HCT116 (cell line): ENCODE results near the gene TRIOBP. TPM values are rescaled to one million over a fixed set of nuclear protein-coding genes. Genes with fewer than 3 reads are reported as not detected.

Source experiments
- ATAC-seq: fragments of 200-7000 bp; cut with Tn5 transposase; 2 replicates; pipeline ENCODE4 v1.9.1; 2020; ENCODE audit warnings: mild to moderate bottlenecking, moderate library complexity
- BruUV-seq: library from RNA; stranded (reverse); fragments of 400-500 nt; replicated peaks from 2 replicates; lab custom pipeline; 2021; lab: Mats Ljungman, UMichigan
- CTCF ChIA-PET: fragments of 300-600 bp; sonication (Branson Sonifier 250); formaldehyde crosslinking; loops from one replicate; lab custom pipeline; 2021; ENCODE audit warnings: antibody characterized with exemption; lab: Charles Lee
- POLR2A ChIA-PET: fragments of 300-600, 350-600 bp; sonication (Branson Sonifier 250); formaldehyde crosslinking; loops from one replicate; lab custom pipeline; 2021; ENCODE audit warnings: antibody characterized with exemption; lab: Charles Lee
- RAD21 ChIA-PET, 2 experiments: fragments of 300-600 bp; sonication (Branson Sonifier 250); formaldehyde crosslinking; loops; one replicate each; lab custom pipeline; 2023; ENCODE audit warnings: low total read pairs in 2 of 2; ENCODE audit not compliant: uncharacterized antibody in 2 of 2, unreplicated experiment in 2 of 2, low non-redundant PET in 1 of 2; lab: Charles Lee
- DNase-seq: peaks from one replicate; pipeline ENCODE4 v3.0.0-alpha.2; 2010; ENCODE audit warnings: low read depth, low spot score
- H2AFZ ChIP-seq: fragments of 200-600 bp; shearing (Covaris generic), sonication (generic); 2 replicates; pipeline ENCODE4 v1.6.1; 2017; ENCODE audit warnings: low read depth, mixed run types, mixed read lengths, antibody characterized with exemption, low read length; ENCODE audit not compliant: poor library complexity, severe bottlenecking
- H3K27ac ChIP-seq: 2 replicates; pipeline ENCODE4 v1.5.1; 2012; ENCODE audit warnings: low read depth, low read length
- H3K27me3 ChIP-seq: fragments of 200-600 bp; sonication (generic); 2 replicates; pipeline ENCODE4 v1.6.1; 2016; ENCODE audit warnings: mixed run types, low read length, mixed read lengths; ENCODE audit not compliant: insufficient read depth
- H3K36me3 ChIP-seq, 2 experiments: fragments of 200-500 bp in 1 of 2; fragments of 200-600 bp in 1 of 2; sonication (Bioruptor generic) in 1 of 2; sonication (generic) in 1 of 2; 2 replicates each; pipeline versions ENCODE4 v1.5.1 to v1.6.1; 2014 to 2016; ENCODE audit warnings: low read length in 2 of 2, inconsistent platforms in 1 of 2, mixed read lengths in 1 of 2, mixed run types in 1 of 2; ENCODE audit not compliant: insufficient read depth in 2 of 2, control insufficient read depth in 1 of 2
- H3K4me1 ChIP-seq, 2 experiments: fragments of 200-600 bp in 1 of 2; sonication (generic) in 1 of 2; 2 replicates each; pipeline versions ENCODE4 v1.5.1 to v1.6.1; 2012 to 2017; ENCODE audit warnings: low read length in 2 of 2, inconsistent platforms in 1 of 2, mild to moderate bottlenecking in 1 of 2, mixed read lengths in 1 of 2, mixed run types in 1 of 2, moderate library complexity in 1 of 2; ENCODE audit not compliant: insufficient read depth in 2 of 2, control insufficient read depth in 1 of 2
- H3K4me2 ChIP-seq: fragments of 200-600 bp; sonication (generic); 2 replicates; pipeline ENCODE4 v1.6.1; 2017; ENCODE audit warnings: mixed run types, low read length, mixed read lengths
- H3K4me3 ChIP-seq, 2 experiments: fragments of 200-600 bp in 1 of 2; sonication (generic) in 1 of 2; replicated peaks in 1 of 2; 2 replicates each; pipeline ENCODE4 v1.5.1; 2011 to 2016; ENCODE audit warnings: low read length in 2 of 2, control low read depth in 1 of 2, low read depth in 1 of 2, mild to moderate bottlenecking in 1 of 2, mixed read lengths in 1 of 2, mixed run types in 1 of 2
- H3K79me2 ChIP-seq: fragments of 200-600 bp; sonication (generic); 2 replicates; pipeline ENCODE4 v1.6.1; 2017; ENCODE audit warnings: mild to moderate bottlenecking, mixed run types, low read length, moderate library complexity, mixed read lengths; ENCODE audit not compliant: insufficient read depth
- H3K9ac ChIP-seq: fragments of 200-600 bp; sonication (generic); 2 replicates; pipeline ENCODE4 v1.6.1; 2016; ENCODE audit warnings: low read length, mixed read lengths
- H3K9me2 ChIP-seq: fragments of 200-600 bp; sonication (generic), shearing (Covaris generic); 2 replicates; pipeline ENCODE4 v1.6.1; 2017; ENCODE audit warnings: mixed run types, mild to moderate bottlenecking, moderate library complexity; ENCODE audit not compliant: insufficient read depth
- H3K9me3 ChIP-seq, 2 experiments: fragments of 200-500 bp in 1 of 2; fragments of 200-600 bp in 1 of 2; sonication (Bioruptor generic) in 1 of 2; sonication (generic) in 1 of 2; 2 replicates each; pipeline ENCODE4 v1.6.1; 2014 to 2017; ENCODE audit warnings: low read length in 2 of 2, mixed read lengths in 2 of 2, inconsistent platforms in 1 of 2, low read depth in 1 of 2, mild to moderate bottlenecking in 1 of 2, mixed run types in 1 of 2, moderate library complexity in 1 of 2; ENCODE audit not compliant: control insufficient read depth in 1 of 2, insufficient read depth in 1 of 2
- H4K20me1 ChIP-seq: fragments of 200-600 bp; sonication (generic), shearing (Covaris generic); 2 replicates; pipeline ENCODE4 v1.6.1; 2017; ENCODE audit warnings: mixed run types, mild to moderate bottlenecking, moderate library complexity; ENCODE audit not compliant: insufficient read depth
- EGR1 ChIP-seq: IDR thresholded peaks from 2 replicates; pipeline ENCODE4 v1.6.1; 2012; ENCODE audit warnings: low read depth
- ELF1 ChIP-seq: IDR thresholded peaks from 2 replicates; pipeline ENCODE4 v1.6.1; 2012; ENCODE audit warnings: low read depth, borderline replicate concordance
- JUND ChIP-seq: IDR thresholded peaks from 2 replicates; pipeline ENCODE4 v1.6.1; 2012
- POLR2A ChIP-seq: IDR thresholded peaks from 2 replicates; pipeline ENCODE4 v1.7.0; 2011; ENCODE audit warnings: borderline replicate concordance; ENCODE audit not compliant: insufficient read depth, insufficient read length; ENCODE audit errors: extremely low read depth
- POLR2AphosphoS5 ChIP-seq: IDR thresholded peaks from 2 replicates; pipeline ENCODE4 v1.6.1; 2011; ENCODE audit warnings: mild to moderate bottlenecking, low read depth, low read length, moderate library complexity
- RAD21 ChIP-seq: IDR thresholded peaks from 2 replicates; pipeline ENCODE4 v1.6.1; 2012; ENCODE audit warnings: low read depth, mild to moderate bottlenecking
- TCF7L2 ChIP-seq: IDR thresholded peaks from 2 replicates; pipeline ENCODE4 v1.7.0; 2011; ENCODE audit warnings: borderline replicate concordance, inconsistent platforms; ENCODE audit not compliant: insufficient read depth, insufficient read length; ENCODE audit errors: extremely low read depth
- YY1 ChIP-seq: IDR thresholded peaks from 2 replicates; pipeline ENCODE4 v1.6.1; 2011; ENCODE audit warnings: low read length, low read depth, moderate library complexity, mild to moderate bottlenecking; ENCODE audit not compliant: insufficient replicate concordance; ENCODE audit errors: extremely low read depth
- ZFX ChIP-seq: fragments of 450-650 bp; IDR thresholded peaks from 2 replicates; pipeline ENCODE4 v1.6.1; 2017
- intact Hi-C: fragments of 100-400 bp; cut with micrococcal nuclease; formaldehyde crosslinking; loops from 2 replicates; pipeline ENCODE4 v1.10.0; 2022
- total RNA-seq: library from RNA; stranded (reverse); gene quantifications from one replicate; pipeline ENCODE4 v1.2.1, GENCODE V29; 2021; ENCODE audit not compliant: unreplicated experiment
- TF ChIP-seq, protein P1 (sequence below): IDR thresholded peaks from 2 replicates; pipeline ENCODE4 v1.6.1; 2011; ENCODE audit warnings: mild to moderate bottlenecking, low read length, moderate library complexity; ENCODE audit not compliant: insufficient replicate concordance; ENCODE audit errors: extremely low read depth
- TF ChIP-seq, protein P2 (sequence below), 3 experiments: fragments of 200-600 bp in 1 of 3; sonication (generic) in 1 of 3; IDR thresholded peaks in 2 of 3; conservative IDR thresholded peaks in 1 of 3; 2 replicates each; pipeline ENCODE4 v1.5.1; 2012 to 2017; ENCODE audit warnings: low read depth in 2 of 3, low read length in 2 of 3, antibody characterized with exemption in 1 of 3, borderline replicate concordance in 1 of 3, control low read depth in 1 of 3, mild to moderate bottlenecking in 1 of 3, mixed read lengths in 1 of 3, mixed run types in 1 of 3, moderate library complexity in 1 of 3; ENCODE audit not compliant: insufficient read depth in 1 of 3

TRIOBP gene
- total RNA-seq, 1 experiment from 2014 or later: 244 TPM

DNA sequence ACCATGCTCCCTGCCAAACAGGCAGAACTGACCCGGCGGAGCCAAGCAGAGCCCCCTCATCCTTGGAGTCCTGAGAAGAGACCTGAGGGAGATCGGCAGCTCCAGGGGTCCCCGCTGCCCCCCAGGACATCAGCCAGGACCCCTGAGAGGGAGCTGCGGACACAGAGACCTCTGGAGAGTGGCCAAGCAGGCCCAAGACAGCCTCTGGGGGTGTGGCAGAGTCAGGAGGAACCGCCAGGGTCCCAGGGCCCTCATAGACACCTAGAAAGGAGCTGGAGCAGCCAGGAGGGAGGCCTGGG lies 37.5 kb downstream of the TRIOBP start:
- H3K9me3 ChIP-seq: no peaks in the 10 kb centered on the region
- RAD21 ChIA-PET: no interaction called here
- peaks cover 26 to 47% of the 10 kb centered on the region in 2 experiments for H3K4me1 ChIP-seq
- no TSS peak for BruUV-seq
- no peaks in the 10 kb centered on the region for H3K36me3 ChIP-seq
- POLR2A ChIA-PET: no interaction called here
- CTCF ChIA-PET: interaction anchor here (1.4 kb wide), 1 partner anchor 91 kb away, joined by 3 read pairs; no protein-coding TSS in a partner anchor
- no peak overlapping the region for H3K9ac ChIP-seq
- no peak overlapping the region for H3K4me2 ChIP-seq
- ATAC-seq: no peak
- H3K79me2 ChIP-seq: no peaks in the 10 kb centered on the region
- TF ChIP-seq JUND (no peak), POLR2A (no peak), EGR1 (no peak)
- no peaks in the 10 kb centered on the region for H3K9me2 ChIP-seq
- H3K4me3 ChIP-seq: no peak overlapping the region
- intact Hi-C loops: no loop called here
- no peak for DNase-seq
- H4K20me1 ChIP-seq: no peaks in the 10 kb centered on the region
- H3K27me3 ChIP-seq: no peaks in the 10 kb centered on the region
- H2AFZ ChIP-seq: no peak overlapping the region
- H3K27ac ChIP-seq: no peak overlapping the region; the same call in 1 of the 2 replicates

DNA sequence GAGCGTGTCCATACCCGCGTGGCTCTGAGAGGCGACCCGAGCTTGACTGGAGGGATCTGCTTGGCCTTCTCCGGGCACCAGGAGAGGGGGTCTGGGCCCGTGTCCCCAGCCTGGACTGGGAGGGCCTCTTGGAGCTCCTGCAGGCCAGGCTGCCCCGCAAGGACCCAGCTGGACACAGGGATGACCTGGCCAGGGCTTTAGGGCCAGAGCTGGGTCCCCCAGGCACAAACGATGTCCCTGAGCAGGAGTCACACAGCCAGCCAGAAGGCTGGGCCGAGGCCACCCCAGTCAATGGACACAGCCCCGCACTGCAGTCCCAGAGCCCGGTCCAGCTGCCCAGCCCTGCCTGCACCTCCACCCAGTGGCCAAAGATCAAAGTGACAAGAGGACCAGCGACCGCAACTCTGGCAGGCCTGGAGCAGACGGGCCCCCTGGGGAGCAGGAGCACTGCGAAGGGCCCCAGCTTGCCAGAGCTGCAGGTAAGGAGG lies 38.2 kb downstream of the TRIOBP start:
- Histone ChIP-seq H2AFZ (no peak overlapping the region), H3K9me2 (no peaks in the 10 kb centered on the region), H3K4me1 (peaks cover 26 to 53% of the 10 kb centered on the region in 2 experiments), H3K9ac (no peak overlapping the region), H3K4me2 (peak overlapping the region; percentile 11; the same call in 1 of the 2 replicates), H3K79me2 (no peaks in the 10 kb centered on the region), H4K20me1 (no peaks in the 10 kb centered on the region), H3K27me3 (no peaks in the 10 kb centered on the region), H3K9me3 (no peaks in the 10 kb centered on the region), H3K27ac (no peak overlapping the region; the same call in 1 of the 2 replicates), H3K4me3 (no peak overlapping the region), H3K36me3 (no peaks in the 10 kb centered on the region)
- BruUV-seq: no TSS peak
- CTCF ChIA-PET: interaction anchor here (0.9 to 1.5 kb wide), 4 partner anchors 8 to 195 kb away, joined by 3 to 4 read pairs (median 3); no protein-coding TSS in a partner anchor
- POLR2A ChIA-PET: no interaction called here
- TF ChIP-seq TCF7L2 (peak; percentile 96), RAD21 (peak; percentile 73), YY1 (no peak), POLR2AphosphoS5 (0 out of 2 replicates have a peak, but pooled peaks have one; percentile 11), ELF1 (no peak), ZFX (no peak)
- TF ChIP-seq, protein P1, sequence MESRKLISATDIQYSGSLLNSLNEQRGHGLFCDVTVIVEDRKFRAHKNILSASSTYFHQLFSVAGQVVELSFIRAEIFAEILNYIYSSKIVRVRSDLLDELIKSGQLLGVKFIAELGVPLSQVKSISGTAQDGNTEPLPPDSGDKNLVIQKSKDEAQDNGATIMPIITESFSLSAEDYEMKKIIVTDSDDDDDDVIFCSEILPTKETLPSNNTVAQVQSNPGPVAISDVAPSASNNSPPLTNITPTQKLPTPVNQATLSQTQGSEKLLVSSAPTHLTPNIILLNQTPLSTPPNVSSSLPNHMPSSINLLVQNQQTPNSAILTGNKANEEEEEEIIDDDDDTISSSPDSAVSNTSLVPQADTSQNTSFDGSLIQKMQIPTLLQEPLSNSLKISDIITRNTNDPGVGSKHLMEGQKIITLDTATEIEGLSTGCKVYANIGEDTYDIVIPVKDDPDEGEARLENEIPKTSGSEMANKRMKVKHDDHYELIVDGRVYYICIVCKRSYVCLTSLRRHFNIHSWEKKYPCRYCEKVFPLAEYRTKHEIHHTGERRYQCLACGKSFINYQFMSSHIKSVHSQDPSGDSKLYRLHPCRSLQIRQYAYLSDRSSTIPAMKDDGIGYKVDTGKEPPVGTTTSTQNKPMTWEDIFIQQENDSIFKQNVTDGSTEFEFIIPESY: no peak
- TF ChIP-seq, protein P2, sequence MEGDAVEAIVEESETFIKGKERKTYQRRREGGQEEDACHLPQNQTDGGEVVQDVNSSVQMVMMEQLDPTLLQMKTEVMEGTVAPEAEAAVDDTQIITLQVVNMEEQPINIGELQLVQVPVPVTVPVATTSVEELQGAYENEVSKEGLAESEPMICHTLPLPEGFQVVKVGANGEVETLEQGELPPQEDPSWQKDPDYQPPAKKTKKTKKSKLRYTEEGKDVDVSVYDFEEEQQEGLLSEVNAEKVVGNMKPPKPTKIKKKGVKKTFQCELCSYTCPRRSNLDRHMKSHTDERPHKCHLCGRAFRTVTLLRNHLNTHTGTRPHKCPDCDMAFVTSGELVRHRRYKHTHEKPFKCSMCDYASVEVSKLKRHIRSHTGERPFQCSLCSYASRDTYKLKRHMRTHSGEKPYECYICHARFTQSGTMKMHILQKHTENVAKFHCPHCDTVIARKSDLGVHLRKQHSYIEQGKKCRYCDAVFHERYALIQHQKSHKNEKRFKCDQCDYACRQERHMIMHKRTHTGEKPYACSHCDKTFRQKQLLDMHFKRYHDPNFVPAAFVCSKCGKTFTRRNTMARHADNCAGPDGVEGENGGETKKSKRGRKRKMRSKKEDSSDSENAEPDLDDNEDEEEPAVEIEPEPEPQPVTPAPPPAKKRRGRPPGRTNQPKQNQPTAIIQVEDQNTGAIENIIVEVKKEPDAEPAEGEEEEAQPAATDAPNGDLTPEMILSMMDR (IDR thresholded peaks at IDR 0.05 in 2 of 3, conservative IDR thresholded peaks at IDR 0.05 in 1 of 3; ENCODE audit: borderline replicate concordance in 1 of 3, insufficient read depth in 1 of 3, low read depth in 2 of 3, low read length in 2 of 3): peak in 2 of 3 experiments; percentile 51 to 54; a peak in 5 of 6 replicates
- RAD21 ChIA-PET: no interaction called here
- intact Hi-C loops: no loop called here
- peak; percentile 72 for ATAC-seq
- DNase-seq: no peak
